Mononuclear cell (primary cell): Measurements from ENCODE around the gene ELOB. TPM values are rescaled to one million over a fixed set of nuclear protein-coding genes. Genes with fewer than 3 reads are reported as not detected.
A peak's percentile ranks its signal among the peaks of the same experiment; 100 is the strongest.

Source experiments
- H3K27me3 ChIP-seq: 2 replicates; pipeline ENCODE4 v1.6.0; 2011; ENCODE audit warnings: low read length, control low read depth; ENCODE audit not compliant: insufficient read depth
- H3K4me1 ChIP-seq: 2 replicates; pipeline ENCODE4 v1.5.1; 2011; ENCODE audit warnings: mild to moderate bottlenecking, low read length, control low read depth; ENCODE audit not compliant: insufficient read depth
- H3K4me3 ChIP-seq: 2 replicates; pipeline ENCODE4 v1.5.1; 2011; ENCODE audit warnings: mild to moderate bottlenecking, low read length, moderate library complexity
- H3K9me3 ChIP-seq: 2 replicates; pipeline ENCODE4 v1.5.1; 2011; ENCODE audit warnings: low read depth, mild to moderate bottlenecking, control low read depth, low read length
- total RNA-seq: library from RNA; depleted of rRNA; stranded (reverse); fragments of >200 nt; gene quantifications from one replicate; pipeline ENCODE4 v1.2.3, GENCODE V29; 2012

ELOB gene
- total RNA-seq, 1 donor, result 92.6 TPM

- Histone ChIP-seq H3K27me3 (no peaks in the 10 kb centered on the region), H3K4me3 (no peak overlapping the region), H3K4me1 (peaks cover 47% of the 10 kb centered on the region), H3K9me3 (no peaks in the 10 kb centered on the region)
These were observed 21.9 kb downstream of the ELOB start for GRCh38 chr16:2755158-2755557.

GRCh38 chr16:2753733-2754020 is 23.4 kb downstream of the ELOB start:
- peak overlapping the region; percentile 76 for H3K4me3 ChIP-seq
- H3K9me3 ChIP-seq, result no peaks in the 10 kb centered on the region
- peaks cover 47% of the 10 kb centered on the region for H3K4me1 ChIP-seq
- no peaks in the 10 kb centered on the region for H3K27me3 ChIP-seq

GRCh38 chr16:2752850-2753732 is 24.0 kb downstream of the ELOB start:
- H3K4me3 ChIP-seq, result peak overlapping the region; percentile 76
- H3K9me3 ChIP-seq, result no peaks in the 10 kb centered on the region
- H3K4me1 ChIP-seq, result peaks cover 47% of the 10 kb centered on the region
- H3K27me3 ChIP-seq, result no peaks in the 10 kb centered on the region

- H3K9me3 ChIP-seq, result no peaks in the 10 kb centered on the region
- H3K4me3 ChIP-seq, result peak within 1 kb of the TSS; percentile 76
- no peaks in the 10 kb centered on the region for H3K27me3 ChIP-seq
- H3K4me1 ChIP-seq, result peaks cover 47% of the 10 kb centered on the region
These were observed 24.8 kb downstream of the ELOB start, which contains the start of gene SRRM2 for GRCh38 chr16:2752035-2752849. Gene SRRM2 (plus strand): TSS chr16:2752638. CDS start chr16:2756365, 3,727 bp downstream.

- Histone ChIP-seq H3K4me1 (peaks cover 47% of the 10 kb centered on the region), H3K9me3 (no peaks in the 10 kb centered on the region), H3K4me3 (peak overlapping the region; percentile 76), H3K27me3 (no peaks in the 10 kb centered on the region)
These were observed 25.5 kb downstream of the ELOB start for GRCh38 chr16:2751577-2752034.

- Histone ChIP-seq H3K27me3 (no peaks in the 10 kb centered on the region), H3K4me1 (peaks cover 31% of the 10 kb centered on the region), H3K4me3 (no peak overlapping the region), H3K9me3 (no peaks in the 10 kb centered on the region)
These were observed 27.1 kb downstream of the ELOB start for GRCh38 chr16:2749936-2750335.

- Histone ChIP-seq H3K4me3 (no peak overlapping the region), H3K9me3 (no peaks in the 10 kb centered on the region), H3K27me3 (no peaks in the 10 kb centered on the region), H3K4me1 (peaks cover 26% of the 10 kb centered on the region)
These were observed 27.6 kb downstream of the ELOB start for GRCh38 chr16:2749476-2749875.

GRCh38 chr16:2748757-2749455 is 28.2 kb downstream of the ELOB start:
- Histone ChIP-seq H3K9me3 (no peaks in the 10 kb centered on the region), H3K4me3 (no peak overlapping the region), H3K4me1 (peaks cover 20% of the 10 kb centered on the region), H3K27me3 (no peaks in the 10 kb centered on the region)

GRCh38 chr16:2745961-2746360 is 31.1 kb downstream of the ELOB start:
- Histone ChIP-seq H3K4me3 (no peak overlapping the region), H3K9me3 (no peaks in the 10 kb centered on the region), H3K27me3 (no peaks in the 10 kb centered on the region), H3K4me1 (peaks cover 1% of the 10 kb centered on the region)

GRCh38 chr16:2745116-2745890 is 31.8 kb downstream of the ELOB start:
- Histone ChIP-seq H3K4me3 (no peak overlapping the region), H3K9me3 (no peaks in the 10 kb centered on the region), H3K27me3 (no peaks in the 10 kb centered on the region), H3K4me1 (no peaks in the 10 kb centered on the region)

GRCh38 chr16:2744711-2745110 is 32.4 kb downstream of the ELOB start:
- Histone ChIP-seq H3K9me3 (no peaks in the 10 kb centered on the region), H3K4me1 (no peaks in the 10 kb centered on the region), H3K4me3 (no peak overlapping the region), H3K27me3 (no peaks in the 10 kb centered on the region)

- H3K9me3 ChIP-seq, result no peaks in the 10 kb centered on the region
- H3K4me1 ChIP-seq, result no peaks in the 10 kb centered on the region
- H3K27me3 ChIP-seq, result no peaks in the 10 kb centered on the region
- no peak overlapping the region for H3K4me3 ChIP-seq
These were observed 33.9 kb downstream of the ELOB start for GRCh38 chr16:2743007-2743810.

- Histone ChIP-seq H3K27me3 (no peaks in the 10 kb centered on the region), H3K4me3 (no peak overlapping the region), H3K4me1 (no peaks in the 10 kb centered on the region), H3K9me3 (no peaks in the 10 kb centered on the region)
These were observed 34.6 kb downstream of the ELOB start for GRCh38 chr16:2742323-2743006.
